Stimulated activated CD8-positive, alpha-beta memory T cell treated with anti-CD3 and anti-CD28 coated beads, Interleukin-12 subunit alpha, Interleukin-12 subunit beta, amount 100 ng/mL, for 1 hour (primary cell): Measurements from ENCODE around the gene ZNF554.
"Not testable (repeated sequence)": the region's sequence is repeated elsewhere in the genome, so short reads cannot be mapped to it uniquely, and the experiment has no call there.

Experiments used
- DNase-seq: peaks from one replicate; pipeline ENCODE4 v3.0.0-alpha.2; 2020; ENCODE audit warnings: low read depth

ZNF554 gene

GRCh38 chr19:2790557-2791271, 29.0 kb upstream of the ZNF554 start:
- DNase-seq = no peak

GRCh38 chr19:2791440-2791839, 28.2 kb upstream of the ZNF554 start:
- DNase-seq = no peak

- DNase-seq = no peak
Measured at GRCh38 chr19:2791876-2792275, 27.8 kb upstream of the ZNF554 start.

GRCh38 chr19:2792666-2793065, 27.0 kb upstream of the ZNF554 start:
- not testable (repeated sequence) for DNase-seq

- DNase-seq = no peak
Measured at GRCh38 chr19:2793126-2793525, 26.5 kb upstream of the ZNF554 start.

DNA sequence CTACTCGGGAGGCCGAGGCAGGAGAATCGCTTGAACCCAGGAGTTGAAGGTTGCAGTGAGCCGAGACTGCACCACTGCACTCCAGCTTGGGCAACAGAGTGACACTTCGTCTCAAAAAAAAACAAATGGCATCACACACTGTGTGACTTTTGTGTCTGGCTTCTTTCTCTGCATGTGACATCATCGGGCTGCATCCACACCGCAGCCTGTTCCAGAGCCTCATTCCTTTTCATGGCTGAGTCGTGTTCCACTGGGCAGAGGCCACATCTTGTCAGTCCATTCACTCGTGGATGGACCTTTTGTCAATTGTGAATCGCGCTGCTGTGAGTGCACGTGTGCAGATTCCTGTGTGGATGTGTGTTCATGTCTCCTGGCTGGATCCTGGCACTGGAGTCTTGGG, 26.1 kb upstream of the ZNF554 start:
- DNase-seq = no peak

- no peak for DNase-seq
Measured at GRCh38 chr19:2795827-2796658, 23.6 kb upstream of the ZNF554 start.

DNA sequence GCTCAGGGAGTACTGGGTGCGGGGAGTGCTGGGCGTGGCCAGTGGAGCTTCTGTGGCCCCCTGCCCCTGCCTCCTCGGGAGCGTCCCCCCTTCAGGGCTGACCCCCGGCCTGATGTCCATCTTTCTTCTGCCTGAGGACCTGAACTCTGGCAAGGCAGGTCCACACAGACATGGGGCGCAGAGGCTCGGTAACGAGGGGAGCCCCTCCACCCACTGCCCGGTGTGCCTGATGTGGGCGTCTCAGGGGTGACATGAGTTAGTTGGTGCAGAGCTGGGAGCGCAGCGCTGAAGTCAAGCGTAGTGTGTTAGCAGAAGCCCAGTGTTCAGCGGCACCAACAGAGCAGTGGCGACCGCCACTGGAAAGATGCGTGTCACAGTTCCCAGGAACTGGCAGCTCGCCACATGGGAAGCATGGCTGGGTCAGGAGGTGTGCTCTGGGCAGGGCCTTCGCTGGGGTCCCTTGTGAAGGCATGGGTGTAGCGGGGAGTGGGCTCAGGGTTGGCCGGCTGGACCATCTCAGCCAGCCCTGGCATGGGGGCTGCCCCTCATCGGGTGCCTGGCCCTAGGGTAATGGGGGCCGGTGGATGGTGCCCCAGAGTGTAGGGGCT, 22.9 kb upstream of the ZNF554 start:
- DNase-seq = no peak

DNA sequence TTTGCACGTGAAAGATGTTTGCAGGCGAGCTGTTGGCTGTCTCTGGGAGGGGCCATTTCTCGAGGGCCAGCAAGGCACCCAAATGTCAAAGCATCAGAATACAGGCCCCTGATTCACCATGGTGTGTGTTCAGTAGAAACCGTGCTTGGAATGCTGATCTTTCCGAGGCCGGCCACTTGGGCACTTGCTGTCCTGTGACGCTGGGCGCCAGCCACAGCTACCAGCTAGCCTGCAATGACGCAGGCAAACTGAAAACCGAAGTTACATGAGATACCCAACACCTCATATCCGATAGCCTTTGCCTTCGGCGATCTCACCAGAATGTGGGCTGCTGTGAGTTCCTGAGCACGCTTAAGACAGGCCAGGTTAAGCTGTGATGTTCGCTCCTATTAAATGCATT, 22.4 kb upstream of the ZNF554 start:
- no peak for DNase-seq

GRCh38 chr19:2798158-2798685, 21.4 kb upstream of the ZNF554 start:
- no peak for DNase-seq

GRCh38 chr19:2798733-2799132, 20.9 kb upstream of the ZNF554 start:
- DNase-seq = no peak

GRCh38 chr19:2799273-2800020, 20.2 kb upstream of the ZNF554 start:
- no peak for DNase-seq

DNA sequence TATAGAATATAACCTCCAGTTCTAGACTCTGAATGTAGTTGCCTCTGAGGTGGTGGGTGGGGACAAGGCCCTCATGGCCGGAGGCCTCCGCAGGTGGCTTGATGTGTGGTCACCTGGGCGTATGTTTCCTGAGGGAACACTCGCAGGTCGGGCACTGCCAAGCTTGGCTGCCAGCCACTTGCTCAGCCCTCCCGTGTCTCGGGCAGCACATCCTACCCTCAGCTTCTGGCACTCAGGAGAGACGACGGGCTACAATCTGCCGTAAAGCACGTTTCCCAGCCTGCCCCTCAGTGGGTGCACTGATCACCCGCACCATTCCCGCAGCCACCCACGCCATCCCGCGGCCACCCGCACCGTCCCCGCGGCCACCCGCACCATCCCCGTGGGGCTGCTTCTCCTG, 19.2 kb upstream of the ZNF554 start:
- no peak for DNase-seq

GRCh38 chr19:2802826-2803225, 16.8 kb upstream of the ZNF554 start:
- no peak for DNase-seq

DNA sequence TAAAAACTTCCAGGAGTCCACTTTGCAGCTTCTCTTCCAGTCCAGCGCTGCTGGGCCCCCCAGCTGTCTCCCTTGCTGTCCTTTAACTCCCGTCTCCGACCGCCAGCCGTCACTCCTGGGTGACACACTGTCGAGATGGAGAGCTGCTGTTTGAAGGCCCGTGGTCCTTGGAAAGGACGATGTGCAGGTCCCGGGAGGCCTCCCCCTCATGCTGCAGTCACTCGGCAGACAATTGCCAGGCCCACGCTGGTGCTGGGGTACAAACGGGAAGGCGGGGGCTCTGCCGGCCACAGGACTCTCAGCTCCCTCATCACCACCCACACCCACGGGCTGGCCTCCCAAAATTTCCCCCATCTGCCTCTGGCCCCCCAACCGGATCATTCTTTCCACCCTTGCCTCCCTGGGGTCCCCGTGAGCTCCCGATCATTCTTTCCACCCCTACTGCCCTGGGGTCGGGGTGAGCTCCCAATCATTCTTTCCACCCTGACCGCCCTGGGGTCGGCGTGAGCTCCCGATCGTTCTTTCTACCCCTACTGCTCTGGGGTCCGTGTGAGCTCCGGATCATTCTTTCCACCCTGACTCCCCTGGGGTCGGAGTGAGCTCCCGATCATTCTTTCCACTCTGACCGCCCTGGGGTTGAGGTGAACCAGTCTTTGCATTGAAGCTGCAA, 16.0 kb upstream of the ZNF554 start:
- no peak for DNase-seq

GRCh38 chr19:2804156-2805004, 15.3 kb upstream of the ZNF554 start:
- no peak for DNase-seq

GRCh38 chr19:2805261-2805900, 14.3 kb upstream of the ZNF554 start:
- DNase-seq = no peak

DNA sequence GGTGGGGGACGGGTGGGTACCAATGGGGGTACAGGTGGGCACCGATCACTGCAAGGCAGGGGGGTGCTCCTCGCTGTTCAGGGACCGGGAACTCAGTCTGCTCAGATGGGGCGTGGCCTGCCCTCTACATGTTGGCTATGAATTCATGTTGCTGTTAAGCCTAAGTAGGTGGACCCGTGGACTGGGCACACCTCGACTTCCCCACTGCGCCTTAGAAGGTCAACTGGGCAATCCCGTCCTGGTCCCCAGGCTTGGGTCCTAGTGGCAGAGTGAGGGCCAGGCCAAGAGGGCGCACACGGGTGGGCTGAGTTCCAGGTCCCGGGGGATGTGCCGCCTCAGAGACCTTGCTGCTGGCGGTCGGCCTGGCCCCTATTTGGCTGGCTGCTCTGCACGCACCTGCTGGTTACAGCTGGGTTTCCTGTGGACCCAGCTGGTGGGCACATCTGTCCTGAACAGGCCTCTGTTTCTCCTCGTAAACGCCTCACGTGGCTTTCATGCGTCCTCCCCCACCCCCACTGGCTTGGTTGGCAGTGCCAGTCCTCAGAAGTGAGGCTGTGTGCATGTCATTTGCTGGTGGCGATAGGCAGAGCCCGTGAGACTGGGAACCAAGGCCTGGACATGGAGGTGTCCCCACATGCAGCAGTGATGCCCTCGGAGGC, 13.5 kb upstream of the ZNF554 start:
- no peak for DNase-seq

DNA sequence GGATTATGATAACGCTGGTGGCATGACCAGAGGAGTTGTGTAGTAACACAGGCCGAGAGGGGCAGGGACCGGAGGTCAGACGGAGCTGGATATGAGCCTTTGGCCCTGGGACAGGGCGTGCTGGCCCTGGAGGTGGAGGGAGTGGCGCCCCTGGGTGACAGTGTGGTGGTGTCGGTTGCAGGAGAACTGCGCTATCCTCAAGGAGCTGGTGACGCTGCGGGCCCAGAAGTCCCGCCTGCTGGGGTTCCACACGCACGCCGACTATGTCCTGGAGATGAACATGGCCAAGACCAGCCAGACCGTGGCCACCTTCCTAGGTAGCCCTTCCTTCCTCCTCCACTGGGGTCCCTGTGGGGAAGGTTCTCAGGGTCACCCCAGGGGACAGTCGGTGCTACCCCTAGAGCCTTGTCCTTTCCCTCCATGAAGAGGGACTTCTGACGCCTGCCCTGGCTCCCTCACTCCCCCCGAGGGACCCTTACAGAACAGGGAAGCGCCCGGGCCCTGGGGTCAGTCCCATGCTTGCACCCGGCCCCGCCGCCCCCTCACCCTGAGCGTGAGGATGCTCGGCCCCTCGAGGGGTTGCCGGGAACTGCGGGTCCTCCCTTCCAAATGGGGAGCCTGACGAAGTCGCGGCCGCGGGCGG, 12.8 kb upstream of the ZNF554 start:
- DNase-seq = no peak
